Ascending aorta (tissue), 2 donors: ENCODE measurements around the gene TMEM138. TPM values are rescaled to one million over a fixed set of nuclear protein-coding genes. Genes with fewer than 3 reads are reported as not detected.

Experiments used
- DNase-seq, 2 donors: peaks; one replicate each; pipeline ENCODE4 v3.0.0-alpha.2; 2019; ENCODE audit warnings: low spot score in 2 of 2
- H3K27ac ChIP-seq, 2 donors: fragments of 200-600 bp; sonication (generic); one replicate each; pipeline ENCODE4 v1.5.1; 2016 to 2017; ENCODE audit warnings: mild to moderate bottlenecking in 1 of 2
- H3K27me3 ChIP-seq: fragments of 200-600 bp; sonication (generic); one replicate; pipeline ENCODE4 v1.5.1; 2017
- H3K36me3 ChIP-seq, 2 donors: fragments of 200-600 bp; sonication (generic); one replicate each; pipeline ENCODE4 v1.5.1; 2016
- H3K4me1 ChIP-seq, 2 donors: fragments of 200-600 bp; sonication (generic); one replicate each; pipeline ENCODE4 v1.5.1; 2016 to 2017; ENCODE audit warnings: mild to moderate bottlenecking in 1 of 2
- H3K4me3 ChIP-seq, 2 donors: fragments of 200-600 bp; sonication (generic); one replicate each; pipeline ENCODE4 v1.5.1; 2016 to 2017; ENCODE audit warnings: mild to moderate bottlenecking in 1 of 2
- H3K9me3 ChIP-seq, 2 donors: fragments of 200-600 bp; sonication (generic); one replicate each; pipeline ENCODE4 v1.5.1; 2016
- CTCF ChIP-seq, 3 experiments: fragments of 200-600 bp in 2 of 3; fragments of 450-650 bp in 1 of 3; sonication (generic) in 2 of 3; IDR thresholded peaks; one replicate each; pipeline ENCODE4 v1.5.1; 2016 to 2019; ENCODE audit warnings: antibody characterized with exemption in 3 of 3, mild to moderate bottlenecking in 1 of 3, moderate library complexity in 1 of 3
- intact Hi-C: fragments of 100-400 bp; cut with DNase I; formaldehyde crosslinking; loops from one replicate; pipeline ENCODE4 v1.15.1; 2023
- total RNA-seq: library from RNA; depleted of rRNA; stranded (reverse); fragments of >200 nt; gene quantifications from one replicate; pipeline ENCODE4 v1.1.0, GENCODE V29; 2016

TMEM138 gene
- total RNA-seq, 1 donor from 2014 or later, result 44.9 TPM

- intact Hi-C loops, result no loop called here
- no peak for DNase-seq
- Histone ChIP-seq H3K4me1 (no peaks in the 10 kb centered on the region), H3K9me3 (no peaks in the 10 kb centered on the region), H3K36me3 (peaks cover 22 to 39% of the 10 kb centered on the region in 2 donors), H3K27me3 (no peaks in the 10 kb centered on the region), H3K4me3 (no peak overlapping the region), H3K27ac (no peak overlapping the region)
- TF ChIP-seq CTCF (IDR thresholded peaks at IDR 0.05), result no peak
Observed at GRCh38 chr11:61345170-61345610, 17.0 kb upstream of the TMEM138 start.

GRCh38 chr11:61345954-61346843 lies 16.0 kb upstream of the TMEM138 start:
- H3K9me3 ChIP-seq, result no peaks in the 10 kb centered on the region
- no peaks in the 10 kb centered on the region for H3K4me1 ChIP-seq
- no peak overlapping the region for H3K4me3 ChIP-seq
- H3K27me3 ChIP-seq, result no peaks in the 10 kb centered on the region
- DNase-seq, result no peak
- peaks cover 30 to 48% of the 10 kb centered on the region in 2 donors for H3K36me3 ChIP-seq
- TF ChIP-seq CTCF (IDR thresholded peaks at IDR 0.05), result no peak
- intact Hi-C loops, result no loop called here
- no peak overlapping the region for H3K27ac ChIP-seq

GRCh38 chr11:61347916-61348461 lies 14.2 kb upstream of the TMEM138 start:
- Histone ChIP-seq H3K4me3 (no peak overlapping the region), H3K4me1 (no peaks in the 10 kb centered on the region), H3K27ac (no peak overlapping the region), H3K9me3 (no peaks in the 10 kb centered on the region), H3K27me3 (no peaks in the 10 kb centered on the region), H3K36me3 (peaks cover 39 to 52% of the 10 kb centered on the region in 2 donors)
- intact Hi-C loops, result no loop called here
- DNase-seq, result peak in 1 of 2 donors; percentile 71
- TF ChIP-seq CTCF (IDR thresholded peaks at IDR 0.05), result no peak

- no peak overlapping the region for H3K27ac ChIP-seq
- H3K9me3 ChIP-seq, result no peaks in the 10 kb centered on the region
- intact Hi-C loops, result no loop called here
- no peaks in the 10 kb centered on the region for H3K27me3 ChIP-seq
- no peak overlapping the region for H3K4me3 ChIP-seq
- no peaks in the 10 kb centered on the region for H3K4me1 ChIP-seq
- no peak for DNase-seq
- peaks cover 49 to 62% of the 10 kb centered on the region in 2 donors for H3K36me3 ChIP-seq
- no peak for TF ChIP-seq CTCF (IDR thresholded peaks at IDR 0.05)
Observed at GRCh38 chr11:61349189-61349751, 12.9 kb upstream of the TMEM138 start.

- H3K4me1 ChIP-seq, result no peaks in the 10 kb centered on the region
- no peak for TF ChIP-seq CTCF (IDR thresholded peaks at IDR 0.05)
- intact Hi-C loops, result no loop called here
- no peak overlapping the region for H3K4me3 ChIP-seq
- H3K9me3 ChIP-seq, result no peaks in the 10 kb centered on the region
- DNase-seq, result no peak
- no peak overlapping the region for H3K27ac ChIP-seq
- peaks cover 49 to 65% of the 10 kb centered on the region in 2 donors for H3K36me3 ChIP-seq
- H3K27me3 ChIP-seq, result no peaks in the 10 kb centered on the region
Observed at GRCh38 chr11:61349916-61350315, 12.3 kb upstream of the TMEM138 start.
